Mucosa of stomach (tissue), 1 donor: ENCODE measurements around the gene TMEM238.
"Not testable (repeated sequence)": the region's sequence is repeated elsewhere in the genome, so short reads cannot be mapped to it uniquely, and the experiment has no call there.

Experiments
- H3K27me3 ChIP-seq: one replicate; pipeline ENCODE4 v1.7.0; 2013; ENCODE audit warnings: mild to moderate bottlenecking, low read length; ENCODE audit not compliant: control insufficient read depth, insufficient read depth
- H3K36me3 ChIP-seq: one replicate; pipeline ENCODE4 v1.7.0; 2013; ENCODE audit warnings: low read length; ENCODE audit not compliant: control insufficient read depth, insufficient read depth
- H3K4me1 ChIP-seq: one replicate; pipeline ENCODE4 v1.7.0; 2013; ENCODE audit warnings: mild to moderate bottlenecking, low read length; ENCODE audit not compliant: control insufficient read depth, insufficient read depth
- H3K4me3 ChIP-seq: one replicate; pipeline ENCODE4 v1.7.0; 2013; ENCODE audit warnings: low read length
- H3K9ac ChIP-seq: one replicate; pipeline ENCODE4 v1.7.0; 2013; ENCODE audit warnings: mild to moderate bottlenecking, low read length, moderate library complexity
- H3K9me3 ChIP-seq: one replicate; pipeline ENCODE4 v1.7.0; 2013; ENCODE audit warnings: mild to moderate bottlenecking, low read length, moderate library complexity; ENCODE audit not compliant: control insufficient read depth
- donor health status: Pancreatic carcinoma.

The TMEM238 gene

GRCh38 chr19:55384131-55384919 is at the start of gene TMEM238:
TSS of gene TMEM238 (minus strand) at chr19:55384292. CDS start at chr19:55384259, 33 bp downstream.
- Histone ChIP-seq H3K4me3 (peak within 1 kb of the TSS; percentile 85), H3K9me3 (no peaks in the 10 kb centered on the region), H3K9ac (peak within 1 kb of the TSS; percentile 74), H3K4me1 (peaks cover 52% of the 10 kb centered on the region), H3K36me3 (peaks cover 10% of the 10 kb centered on the region), H3K27me3 (no peaks in the 10 kb centered on the region)

- Histone ChIP-seq H3K9me3 (no peaks in the 10 kb centered on the region), H3K4me3 (no peak overlapping the region), H3K4me1 (no peaks in the 10 kb centered on the region), H3K36me3 (no peaks in the 10 kb centered on the region), H3K27me3 (peaks cover 49% of the 10 kb centered on the region), H3K9ac (no peak overlapping the region)
These were observed 49.2 kb upstream of the TMEM238 start for GRCh38 chr19:55433292-55433691.

- no peaks in the 10 kb centered on the region for H3K36me3 ChIP-seq
- H3K9ac ChIP-seq = no peak overlapping the region
- peaks cover 41% of the 10 kb centered on the region for H3K27me3 ChIP-seq
- H3K4me3 ChIP-seq = no peak overlapping the region
- H3K9me3 ChIP-seq = no peaks in the 10 kb centered on the region
- H3K4me1 ChIP-seq = no peaks in the 10 kb centered on the region
These were observed 48.3 kb upstream of the TMEM238 start for GRCh38 chr19:55432241-55432959.

GRCh38 chr19:55431183-55431582 is 47.1 kb upstream of the TMEM238 start:
- Histone ChIP-seq H3K9ac (no peak overlapping the region), H3K4me3 (no peak overlapping the region), H3K27me3 (peaks cover 38% of the 10 kb centered on the region), H3K9me3 (no peaks in the 10 kb centered on the region), H3K36me3 (no peaks in the 10 kb centered on the region), H3K4me1 (no peaks in the 10 kb centered on the region)

- H3K9me3 ChIP-seq = no peaks in the 10 kb centered on the region
- H3K4me3 ChIP-seq = no peak overlapping the region
- peaks cover 1% of the 10 kb centered on the region for H3K27me3 ChIP-seq
- no peaks in the 10 kb centered on the region for H3K4me1 ChIP-seq
- H3K9ac ChIP-seq = no peak overlapping the region
- H3K36me3 ChIP-seq = no peaks in the 10 kb centered on the region
These were observed 42.0 kb upstream of the TMEM238 start for GRCh38 chr19:55426042-55426441.

GRCh38 chr19:55424518-55424917 is 40.4 kb upstream of the TMEM238 start:
- H3K27me3 ChIP-seq = no peaks in the 10 kb centered on the region

GRCh38 chr19:55423225-55424005 is 39.3 kb upstream of the TMEM238 start:
- H3K9ac ChIP-seq = no peak overlapping the region
- H3K4me3 ChIP-seq = no peak overlapping the region
- no peaks in the 10 kb centered on the region for H3K9me3 ChIP-seq
- H3K27me3 ChIP-seq = no peaks in the 10 kb centered on the region
- no peaks in the 10 kb centered on the region for H3K4me1 ChIP-seq
- H3K36me3 ChIP-seq = no peaks in the 10 kb centered on the region

More at GRCh38 chr19:55424518-55424917, 40.4 kb upstream of the TMEM238 start:
- Histone ChIP-seq H3K9me3 (no peaks in the 10 kb centered on the region), H3K4me1 (no peaks in the 10 kb centered on the region), H3K9ac (no peak overlapping the region), H3K36me3 (no peaks in the 10 kb centered on the region), H3K4me3 (no peak overlapping the region)

- H3K9me3 ChIP-seq, H3K4me3 ChIP-seq, H3K36me3 ChIP-seq, H3K27me3 ChIP-seq, H3K4me1 ChIP-seq, H3K9ac ChIP-seq: not testable (repeated sequence)
These were observed 37.2 kb upstream of the TMEM238 start for GRCh38 chr19:55421281-55421680.

- Histone ChIP-seq H3K4me1 (no peaks in the 10 kb centered on the region), H3K36me3 (no peaks in the 10 kb centered on the region), H3K4me3 (no peak overlapping the region), H3K9me3 (no peaks in the 10 kb centered on the region), H3K9ac (no peak overlapping the region), H3K27me3 (no peaks in the 10 kb centered on the region)
These were observed 35.6 kb upstream of the TMEM238 start for GRCh38 chr19:55419624-55420236.

- Histone ChIP-seq H3K4me3 (no peak overlapping the region), H3K27me3 (no peaks in the 10 kb centered on the region), H3K9me3 (no peaks in the 10 kb centered on the region), H3K4me1 (no peaks in the 10 kb centered on the region), H3K36me3 (no peaks in the 10 kb centered on the region), H3K9ac (no peak overlapping the region)
These were observed 35.0 kb upstream of the TMEM238 start for GRCh38 chr19:55419103-55419502.

GRCh38 chr19:55418185-55418584 is 34.1 kb upstream of the TMEM238 start:
- H3K9ac ChIP-seq = no peak overlapping the region
- H3K4me1 ChIP-seq = no peaks in the 10 kb centered on the region
- H3K36me3 ChIP-seq = no peaks in the 10 kb centered on the region
- H3K4me3 ChIP-seq = no peak overlapping the region
- no peaks in the 10 kb centered on the region for H3K27me3 ChIP-seq
- no peaks in the 10 kb centered on the region for H3K9me3 ChIP-seq
